H9 (cell line): Measurements from ENCODE around the gene RARS1. TPM values are rescaled to one million over a fixed set of nuclear protein-coding genes. Genes with fewer than 3 reads are reported as not detected.

Source experiments
- DNase-seq: peaks from one replicate; pipeline ENCODE4 v3.0.0-alpha.2; 2017
- H2AFZ ChIP-seq: one replicate; pipeline ENCODE4 v1.6.1; 2013; ENCODE audit warnings: mild to moderate bottlenecking, low read length, control low read depth, moderate library complexity
- H2AK5ac ChIP-seq: 2 replicates; pipeline ENCODE4 v1.6.1; 2013; ENCODE audit warnings: low read length, control low read depth, mixed read lengths; ENCODE audit not compliant: insufficient read length
- H2BK120ac ChIP-seq: one replicate; pipeline ENCODE4 v1.6.1; 2013; ENCODE audit warnings: low read depth, mild to moderate bottlenecking, low read length, control low read depth, inconsistent platforms; ENCODE audit not compliant: poor library complexity, severe bottlenecking
- H2BK12ac ChIP-seq: 2 replicates; pipeline ENCODE4 v1.6.1; 2013; ENCODE audit warnings: low read length, control low read depth, mixed read lengths, low read depth; ENCODE audit not compliant: insufficient read length
- H2BK15ac ChIP-seq: 2 replicates; pipeline ENCODE4 v1.6.1; 2013; ENCODE audit warnings: low read depth, low read length, control low read depth
- H2BK20ac ChIP-seq: one replicate; pipeline ENCODE4 v1.6.1; 2013; ENCODE audit warnings: low read depth, mild to moderate bottlenecking, low read length, control low read depth, inconsistent platforms; ENCODE audit not compliant: poor library complexity, severe bottlenecking
- H2BK5ac ChIP-seq: 2 replicates; pipeline ENCODE4 v1.6.1; 2013; ENCODE audit warnings: low read length, control low read depth, mixed read lengths; ENCODE audit not compliant: insufficient read length
- H3K14ac ChIP-seq: 2 replicates; pipeline ENCODE4 v1.6.1; 2013; ENCODE audit warnings: low read length, control low read depth; ENCODE audit not compliant: insufficient read depth
- H3K18ac ChIP-seq: 2 replicates; pipeline ENCODE4 v1.6.1; 2013; ENCODE audit warnings: low read depth, mild to moderate bottlenecking, mixed read lengths, low read length, control low read depth; ENCODE audit not compliant: insufficient read length
- H3K23ac ChIP-seq: 2 replicates; pipeline ENCODE4 v1.6.1; 2013; ENCODE audit warnings: low read length, control low read depth, mixed read lengths, low read depth; ENCODE audit not compliant: insufficient read length
- H3K23me2 ChIP-seq: 2 replicates; pipeline ENCODE4 v1.6.1; 2013; ENCODE audit warnings: low read depth, mild to moderate bottlenecking, mixed read lengths, low read length, control low read depth; ENCODE audit not compliant: insufficient read length, poor library complexity, severe bottlenecking
- H3K27ac ChIP-seq: 2 replicates; pipeline ENCODE4 v1.5.1; 2013; ENCODE audit warnings: low read length, control low read depth, mixed read lengths, low read depth; ENCODE audit not compliant: insufficient read length
- H3K27me3 ChIP-seq: 2 replicates; pipeline ENCODE4 v1.6.1; 2013; ENCODE audit warnings: low read length, control low read depth, inconsistent platforms; ENCODE audit not compliant: insufficient read depth
- H3K4ac ChIP-seq: 2 replicates; pipeline ENCODE4 v1.6.1; 2013; ENCODE audit warnings: low read depth, mild to moderate bottlenecking, control low read depth, inconsistent platforms, low read length, moderate library complexity
- H3K4me1 ChIP-seq: 2 replicates; pipeline ENCODE4 v1.6.1; 2013; ENCODE audit warnings: low read length, control low read depth, inconsistent platforms; ENCODE audit not compliant: insufficient read depth
- H3K4me2 ChIP-seq: 2 replicates; pipeline ENCODE4 v1.6.1; 2013; ENCODE audit warnings: low read length, control low read depth, mixed read lengths; ENCODE audit not compliant: insufficient read length, insufficient read depth
- H3K56ac ChIP-seq: 2 replicates; pipeline ENCODE4 v1.6.1; 2013; ENCODE audit warnings: low read depth, mild to moderate bottlenecking, mixed read lengths, low read length, control low read depth; ENCODE audit not compliant: insufficient read length
- H3K79me1 ChIP-seq: 2 replicates; pipeline ENCODE4 v1.6.1; 2013; ENCODE audit warnings: low read depth, mild to moderate bottlenecking, moderate library complexity, low read length, control low read depth, inconsistent platforms; ENCODE audit not compliant: insufficient read depth, poor library complexity, severe bottlenecking
- H3K79me2 ChIP-seq: 2 replicates; pipeline ENCODE4 v1.6.1; 2013; ENCODE audit warnings: low read length, control low read depth, inconsistent platforms; ENCODE audit not compliant: insufficient read depth
- H3K9ac ChIP-seq: 2 replicates; pipeline ENCODE4 v1.6.1; 2013; ENCODE audit warnings: low read length, control low read depth, mixed read lengths; ENCODE audit not compliant: insufficient read length; ENCODE audit errors: extremely low read depth
- H3K9me3 ChIP-seq: one replicate; pipeline ENCODE4 v1.6.1; 2013; ENCODE audit warnings: low read depth, low read length, inconsistent platforms; ENCODE audit not compliant: control insufficient read depth
- H3T11ph ChIP-seq: one replicate; pipeline ENCODE4 v1.6.1; 2013; ENCODE audit warnings: mild to moderate bottlenecking, low read length, control low read depth, inconsistent platforms
- H4K20me1 ChIP-seq: one replicate; pipeline ENCODE4 v1.6.1; 2013; ENCODE audit not compliant: control insufficient read depth, insufficient read length, insufficient read depth
- H4K5ac ChIP-seq: 2 replicates; pipeline ENCODE4 v1.6.1; 2013; ENCODE audit warnings: low read depth, mild to moderate bottlenecking, mixed read lengths, low read length, control low read depth; ENCODE audit not compliant: insufficient read length
- H4K8ac ChIP-seq: replicated peaks from 2 replicates; pipeline ENCODE4 v1.6.1; 2013; ENCODE audit warnings: low read length, control low read depth, mixed read lengths, low read depth; ENCODE audit not compliant: insufficient read length
- H4K91ac ChIP-seq: 2 replicates; pipeline ENCODE4 v1.6.1; 2013; ENCODE audit warnings: low read depth, mild to moderate bottlenecking, moderate library complexity, mixed read lengths, low read length, control low read depth; ENCODE audit not compliant: insufficient read length
- H3K27ac Mint-ChIP-seq, 3 experiments: 2 replicates in 2 of 3; 3 replicates in 1 of 3; pipeline ENCODE4 v1.8.0; 2020 to 2021; ENCODE audit warnings: mixed read lengths in 3 of 3, mild to moderate bottlenecking in 1 of 3, moderate library complexity in 1 of 3
- H3K27me3 Mint-ChIP-seq: 2 replicates; pipeline ENCODE4 v1.8.0; 2021; ENCODE audit warnings: low read depth, mild to moderate bottlenecking, moderate library complexity, mixed read lengths
- H3K36me3 Mint-ChIP-seq, 3 experiments: 2 replicates in 2 of 3; 3 replicates in 1 of 3; pipeline ENCODE4 v1.8.0; 2020 to 2021; ENCODE audit warnings: low read depth in 3 of 3, mixed read lengths in 3 of 3; ENCODE audit not compliant: insufficient read depth in 1 of 3
- H3K4me1 Mint-ChIP-seq, 2 experiments: 2 replicates each; pipeline ENCODE4 v1.8.0; 2020; ENCODE audit warnings: mixed read lengths in 2 of 2
- H3K4me3 Mint-ChIP-seq, 2 experiments: 2 replicates in 1 of 2; 3 replicates in 1 of 2; pipeline ENCODE4 v1.8.0; 2020 to 2021; ENCODE audit warnings: mild to moderate bottlenecking in 2 of 2, mixed read lengths in 2 of 2, moderate library complexity in 1 of 2
- H3K9me3 Mint-ChIP-seq, 2 experiments: 2 replicates in 1 of 2; 3 replicates in 1 of 2; pipeline ENCODE4 v1.8.0; 2020; ENCODE audit warnings: mild to moderate bottlenecking in 2 of 2, mixed read lengths in 2 of 2, moderate library complexity in 1 of 2
- CTCF ChIP-seq: fragments of 200-600 bp; sonication (generic); conservative IDR thresholded peaks from 3 replicates; pipeline ENCODE4 v1.8.0; 2021; ENCODE audit warnings: antibody characterized with exemption, mild to moderate bottlenecking
- WGBS: extraction: QIAGEN DNeasy Blood & Tissue Kit; methylation state at CpG from one replicate; pipeline ENCODE4 v1.1.7; 2013; ENCODE audit warnings: missing lambda C conversion rate, low lambda C conversion rate, mixed read lengths; ENCODE audit not compliant: insufficient read length; ENCODE audit errors: extremely low coverage; 5-methylcytosine and 5-hydroxymethylcytosine counted together
- total RNA-seq: library from RNA; stranded (reverse); gene quantifications from 2 replicates; pipeline ENCODE4 v1.2.1, GENCODE V29; 2021

Gene RARS1
- total RNA-seq, 1 experiment from 2014 or later = 108 TPM

- no peak overlapping the region for H2BK12ac ChIP-seq
- H2BK15ac ChIP-seq = no peak overlapping the region
- no peak overlapping the region for H2AFZ ChIP-seq
- H4K5ac ChIP-seq = no peak overlapping the region
- H2BK20ac ChIP-seq = no peak overlapping the region
- H3K9me3 Mint-ChIP-seq = peaks cover 3 to 8% of the 10 kb centered on the region in 2 experiments; a peak in 2 of 5 replicates
- H3K27ac ChIP-seq = no peak overlapping the region
- H4K20me1 ChIP-seq = no peaks in the 10 kb centered on the region
- H3K4me2 ChIP-seq = no peak overlapping the region
- no peak overlapping the region for H3K4me3 Mint-ChIP-seq
- H3K4me1 Mint-ChIP-seq = peaks cover 4 to 11% of the 10 kb centered on the region in 2 experiments
- peaks cover 7% of the 10 kb centered on the region; the same call in 1 of the 2 replicates for H3K27me3 ChIP-seq
- no peak overlapping the region for H3K23ac ChIP-seq
- H3K9me3 ChIP-seq = no peaks in the 10 kb centered on the region
- peaks cover 0 to 7% (median 2%) of the 10 kb centered on the region in 3 experiments; a peak in 3 of 7 replicates for H3K36me3 Mint-ChIP-seq
- no peak for DNase-seq
- peaks cover 4% of the 10 kb centered on the region for H3K23me2 ChIP-seq
- no peak for TF ChIP-seq CTCF
- no peak overlapping the region for H3T11ph ChIP-seq
- no peak overlapping the region for H2BK5ac ChIP-seq
- H2AK5ac ChIP-seq = no peak overlapping the region
- peaks cover 29% of the 10 kb centered on the region for H3K27me3 Mint-ChIP-seq
- H3K4me1 ChIP-seq = no peaks in the 10 kb centered on the region; the same call in 1 of the 2 replicates
- H3K14ac ChIP-seq = no peak overlapping the region
- no peaks in the 10 kb centered on the region for H3K79me1 ChIP-seq
- H3K9ac ChIP-seq = no peak overlapping the region
- H3K27ac Mint-ChIP-seq = no peak overlapping the region; a peak in 1 of 7 replicates
- H3K4ac ChIP-seq = no peak overlapping the region
- no peak overlapping the region for H4K91ac ChIP-seq
- H3K56ac ChIP-seq = no peak overlapping the region
- H2BK120ac ChIP-seq = no peak overlapping the region
- H3K18ac ChIP-seq = no peak overlapping the region
- no CpG with 5 or more reads among the region's 2 CpGs for WGBS
- H4K8ac ChIP-seq = no peak overlapping the region
- no peaks in the 10 kb centered on the region for H3K79me2 ChIP-seq
These were observed 39.6 kb downstream of the RARS1 start for GRCh38 chr5:168525856-168526255.
